ENCODE data around the gene KCNJ4. TPM values are rescaled to one million over a fixed set of nuclear protein-coding genes. Genes with fewer than 3 reads are reported as not detected.
A peak's percentile ranks its signal among the peaks of the same experiment; 100 is the strongest.

Gene KCNJ4
- total RNA-seq, 1 experiment from 2014 or later: 0.92 TPM

DNA sequence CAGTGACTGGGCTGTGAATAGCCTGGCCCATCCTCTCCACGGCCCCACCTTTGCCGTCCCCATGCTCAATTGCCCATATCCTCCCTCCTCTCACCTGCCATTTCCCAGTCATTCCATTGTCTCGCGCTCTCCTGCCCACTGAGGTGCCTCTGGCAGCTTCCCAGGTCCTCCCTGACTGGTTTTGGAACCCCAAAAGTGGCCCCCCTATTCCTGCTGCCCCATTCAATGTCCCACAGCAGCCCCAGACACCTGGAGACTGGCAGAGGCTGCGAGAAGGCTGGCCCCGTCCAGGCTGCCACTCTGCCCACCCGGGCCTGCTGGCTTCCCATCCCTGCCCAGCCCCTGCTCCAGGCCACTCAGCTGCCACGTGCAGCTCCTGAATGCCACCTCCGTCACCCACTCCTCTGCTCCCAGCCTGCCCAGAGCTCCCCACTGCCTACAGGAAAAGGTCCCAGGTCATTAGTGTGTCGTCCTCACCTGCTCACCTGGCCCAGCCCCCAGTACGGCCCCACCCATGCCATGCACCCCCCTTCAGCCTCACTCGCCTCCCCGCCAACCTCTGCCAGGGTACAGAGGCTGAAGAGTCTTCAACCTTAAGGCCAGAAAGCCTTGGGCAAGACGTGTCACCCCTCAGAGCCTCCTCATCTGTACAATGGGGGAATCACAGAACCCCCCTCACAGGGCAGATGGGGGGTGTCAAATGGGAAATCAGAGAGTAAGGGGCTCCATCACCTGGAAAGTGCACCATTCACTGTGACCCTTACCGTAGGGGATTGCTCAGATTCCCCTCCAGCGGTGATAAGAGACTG is 37.5 kb downstream of the KCNJ4 start:
- Histone ChIP-seq H3K23me2 (ENCODE audit: insufficient read length, low read depth, low read length, poor library complexity, severe bottlenecking) (no peaks in the 10 kb centered on the region), H3K79me2 (ENCODE audit: insufficient read depth, low read length) (no peaks in the 10 kb centered on the region), H3K4ac (ENCODE audit: low read depth, low read length) (no peak overlapping the region), H3K14ac (ENCODE audit: insufficient read depth, low read length) (no peak overlapping the region), H2BK5ac (ENCODE audit: insufficient read length, low read length) (no peak overlapping the region), H3K23ac (ENCODE audit: insufficient read length, low read depth, low read length) (no peak overlapping the region), H2BK15ac (ENCODE audit: low read depth, low read length) (no peak overlapping the region), H2BK120ac (ENCODE audit: low read depth, low read length, poor library complexity, severe bottlenecking) (no peak overlapping the region), H2BK20ac (ENCODE audit: low read depth, low read length, poor library complexity, severe bottlenecking) (no peak overlapping the region), H4K8ac (replicated peaks; ENCODE audit: insufficient read length, low read depth, low read length) (no peak overlapping the region), H2BK12ac (ENCODE audit: insufficient read length, low read depth, low read length) (no peak overlapping the region), H3K18ac (ENCODE audit: insufficient read length, low read depth, low read length) (no peak overlapping the region), H4K91ac (ENCODE audit: insufficient read length, low read depth, low read length) (no peak overlapping the region), H2AFZ (ENCODE audit: low read length) (no peak overlapping the region), H4K5ac (ENCODE audit: insufficient read length, low read depth, low read length) (no peak overlapping the region), H3K9ac (ENCODE audit: extremely low read depth, insufficient read length, low read length) (no peak overlapping the region), H3K56ac (ENCODE audit: insufficient read length, low read depth, low read length) (no peak overlapping the region), H2AK5ac (ENCODE audit: insufficient read length, low read length) (no peak overlapping the region), H4K20me1 (ENCODE audit: control insufficient read depth, insufficient read depth, insufficient read length) (no peaks in the 10 kb centered on the region), H3K79me1 (ENCODE audit: insufficient read depth, low read depth, low read length, poor library complexity, severe bottlenecking) (no peaks in the 10 kb centered on the region), H3K4me2 (ENCODE audit: insufficient read depth, insufficient read length, low read length) (no peak overlapping the region), H3T11ph (ENCODE audit: low read length) (no peak overlapping the region), H3K9me3 (ENCODE audit: control insufficient read depth, low read depth, low read length) (no peaks in the 10 kb centered on the region), H3K27me3 (ENCODE audit: insufficient read depth, low read length) (no peaks in the 10 kb centered on the region), H3K4me1 (ENCODE audit: insufficient read depth, low read length) (no peaks in the 10 kb centered on the region; the same call in 1 of the 2 replicates), H3K27ac (ENCODE audit: insufficient read length, low read depth, low read length) (no peak overlapping the region)
- WGBS (ENCODE audit: extremely low coverage, insufficient read length, low lambda C conversion rate): no CpG with 5 or more reads among the region's 16 CpGs
- Mint-ChIP-seq H3K4me3 (no peak overlapping the region), H3K27me3 (ENCODE audit: low read depth) (no peaks in the 10 kb centered on the region; the same call in 1 of the 2 replicates), H3K36me3 (ENCODE audit: insufficient read depth in 1 of 3, low read depth in 3 of 3) (no peaks in the 10 kb centered on the region; a peak in 1 of 7 replicates), H3K9me3 (no peaks in the 10 kb centered on the region), H3K27ac (peak overlapping the region in 2 of 3 experiments; percentile 55 to 57; a peak in 1 of 7 replicates), H3K4me1 (peaks cover 14 to 30% of the 10 kb centered on the region in 2 experiments)
- DNase-seq: no peak
- TF ChIP-seq, protein P1, sequence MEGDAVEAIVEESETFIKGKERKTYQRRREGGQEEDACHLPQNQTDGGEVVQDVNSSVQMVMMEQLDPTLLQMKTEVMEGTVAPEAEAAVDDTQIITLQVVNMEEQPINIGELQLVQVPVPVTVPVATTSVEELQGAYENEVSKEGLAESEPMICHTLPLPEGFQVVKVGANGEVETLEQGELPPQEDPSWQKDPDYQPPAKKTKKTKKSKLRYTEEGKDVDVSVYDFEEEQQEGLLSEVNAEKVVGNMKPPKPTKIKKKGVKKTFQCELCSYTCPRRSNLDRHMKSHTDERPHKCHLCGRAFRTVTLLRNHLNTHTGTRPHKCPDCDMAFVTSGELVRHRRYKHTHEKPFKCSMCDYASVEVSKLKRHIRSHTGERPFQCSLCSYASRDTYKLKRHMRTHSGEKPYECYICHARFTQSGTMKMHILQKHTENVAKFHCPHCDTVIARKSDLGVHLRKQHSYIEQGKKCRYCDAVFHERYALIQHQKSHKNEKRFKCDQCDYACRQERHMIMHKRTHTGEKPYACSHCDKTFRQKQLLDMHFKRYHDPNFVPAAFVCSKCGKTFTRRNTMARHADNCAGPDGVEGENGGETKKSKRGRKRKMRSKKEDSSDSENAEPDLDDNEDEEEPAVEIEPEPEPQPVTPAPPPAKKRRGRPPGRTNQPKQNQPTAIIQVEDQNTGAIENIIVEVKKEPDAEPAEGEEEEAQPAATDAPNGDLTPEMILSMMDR (conservative IDR thresholded peaks at IDR 0.05): no peak

Measured in H9 (cell line).